T-helper 2 cell treated with Interferon-gamma antibody and Interleukin-4, amounts not matched to agents 5 μg/mL and 100 μg/mL, for 36 hours (primary cell): ENCODE results near the gene ENOPH1.
"Not testable (repeated sequence)": the region's sequence is repeated elsewhere in the genome, so short reads cannot be mapped to it uniquely, and the experiment has no call there.

Experiments
- DNase-seq: peaks from one replicate; pipeline ENCODE4 v3.0.0; 2021; ENCODE audit warnings: low spot score
- H3K27ac Mint-ChIP-seq: one replicate; pipeline ENCODE4 v1.8.0; 2021; ENCODE audit warnings: mild to moderate bottlenecking, mixed read lengths
- H3K27me3 Mint-ChIP-seq: one replicate; pipeline ENCODE4 v1.8.0; 2021; ENCODE audit warnings: low read depth, mixed read lengths
- H3K36me3 Mint-ChIP-seq: one replicate; pipeline ENCODE4 v1.8.0; 2021; ENCODE audit warnings: low read depth, mixed read lengths
- H3K4me1 Mint-ChIP-seq: one replicate; pipeline ENCODE4 v1.8.0; 2021; ENCODE audit warnings: low read depth, mixed read lengths
- H3K4me3 Mint-ChIP-seq: one replicate; pipeline ENCODE4 v1.8.0; 2022; ENCODE audit warnings: mild to moderate bottlenecking, moderate library complexity, mixed read lengths
- H3K9me3 Mint-ChIP-seq: one replicate; pipeline ENCODE4 v1.8.0; 2021; ENCODE audit warnings: mixed read lengths

Gene ENOPH1

DNA sequence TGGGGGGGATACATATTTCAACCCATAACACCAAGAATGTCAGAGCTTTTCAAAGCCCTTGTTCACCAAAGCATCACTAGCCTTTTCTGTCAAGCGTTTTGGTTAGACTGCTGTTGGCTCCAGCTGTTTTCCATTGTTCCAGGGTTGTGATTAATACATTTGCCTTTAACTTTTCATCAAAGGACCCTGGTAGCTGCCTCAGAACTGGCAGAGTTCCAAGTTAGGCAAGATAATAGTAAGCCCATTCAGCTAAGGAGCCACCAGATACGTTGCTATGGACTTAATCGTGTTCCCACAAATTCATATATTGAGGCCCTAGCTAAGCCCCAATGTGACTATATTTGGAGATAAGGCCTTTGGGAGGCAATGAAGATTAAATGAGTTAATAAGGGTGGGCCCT is 37.1 kb downstream of the ENOPH1 start:
- DNase-seq: no peak
- Mint-ChIP-seq H3K27me3 (no peaks in the 10 kb centered on the region), H3K9me3 (no peaks in the 10 kb centered on the region), H3K4me3 (no peak overlapping the region), H3K36me3 (peaks cover 13% of the 10 kb centered on the region), H3K27ac (no peak overlapping the region), H3K4me1 (no peaks in the 10 kb centered on the region)

DNA sequence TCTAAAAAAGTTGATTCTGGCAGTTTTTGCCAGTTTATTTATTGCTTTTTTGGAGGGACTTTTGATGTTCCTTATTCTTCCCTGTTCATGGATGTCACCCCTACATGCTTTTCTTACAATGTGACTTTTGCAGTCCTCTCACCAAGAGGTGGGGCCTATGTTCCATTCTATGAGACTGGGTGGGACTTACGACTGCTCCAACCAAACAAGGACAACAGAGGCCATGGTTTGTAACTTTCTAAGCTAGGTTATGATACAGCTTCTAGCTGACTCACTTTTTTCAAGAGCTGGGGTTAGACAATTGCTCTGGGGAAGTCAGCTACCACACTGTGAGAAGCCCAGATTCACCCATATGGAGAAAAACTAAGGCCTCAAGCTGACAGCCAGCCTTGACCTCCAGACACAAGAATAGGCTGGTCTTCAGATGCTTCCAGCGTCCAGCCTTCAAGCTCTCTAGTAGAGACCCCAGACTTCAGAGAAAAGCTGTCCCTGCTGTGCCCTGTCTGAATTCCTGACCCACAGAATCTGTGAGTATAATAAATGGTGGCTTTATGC is 39.5 kb downstream of the ENOPH1 start:
- no peaks in the 10 kb centered on the region for H3K4me1 Mint-ChIP-seq
- no peaks in the 10 kb centered on the region for H3K9me3 Mint-ChIP-seq
- no peak for DNase-seq
- no peak overlapping the region for H3K27ac Mint-ChIP-seq
- no peaks in the 10 kb centered on the region for H3K27me3 Mint-ChIP-seq
- H3K4me3 Mint-ChIP-seq: no peak overlapping the region
- peaks cover 5% of the 10 kb centered on the region for H3K36me3 Mint-ChIP-seq

GRCh38 chr4:82473080-82473479 is 42.7 kb downstream of the ENOPH1 start:
- H3K4me3 Mint-ChIP-seq, DNase-seq, H3K27me3 Mint-ChIP-seq, H3K4me1 Mint-ChIP-seq, H3K27ac Mint-ChIP-seq, H3K36me3 Mint-ChIP-seq, H3K9me3 Mint-ChIP-seq: not testable (repeated sequence)

DNA sequence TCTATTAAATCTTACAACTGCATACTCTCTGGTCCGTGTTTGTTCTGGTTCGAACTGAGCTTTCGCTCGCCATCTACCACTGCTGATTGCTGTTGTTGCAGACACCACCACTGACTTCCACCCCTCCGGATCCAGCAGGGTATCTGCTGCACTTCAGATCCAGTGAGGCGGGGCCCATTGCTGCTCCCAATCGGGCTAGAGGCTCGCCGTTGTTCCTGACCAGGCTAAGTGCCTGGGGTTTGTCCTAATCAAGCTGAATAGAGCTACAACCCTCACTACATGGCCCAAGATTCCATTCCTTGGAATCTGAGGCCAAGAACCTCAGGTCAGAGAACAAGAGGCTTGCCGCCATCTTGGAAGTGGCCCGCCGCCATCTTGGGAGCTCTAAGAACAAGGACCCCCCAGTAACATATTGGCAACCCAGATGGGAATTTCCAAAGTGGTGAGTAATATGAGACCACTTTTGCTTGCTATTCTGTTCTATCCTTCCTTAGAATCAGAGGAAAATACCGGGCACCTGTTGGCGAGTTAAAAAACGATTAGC is 43.3 kb downstream of the ENOPH1 start:
- Mint-ChIP-seq H3K27ac (no peak overlapping the region), H3K4me3 (no peak overlapping the region), H3K4me1 (no peaks in the 10 kb centered on the region), H3K36me3 (peaks cover 2% of the 10 kb centered on the region), H3K9me3 (no peaks in the 10 kb centered on the region), H3K27me3 (no peaks in the 10 kb centered on the region)
- no peak for DNase-seq

GRCh38 chr4:82475931-82476330 is 45.5 kb downstream of the ENOPH1 start:
- not testable (repeated sequence) for H3K9me3 Mint-ChIP-seq, DNase-seq, H3K27me3 Mint-ChIP-seq, H3K36me3 Mint-ChIP-seq, H3K27ac Mint-ChIP-seq, H3K4me1 Mint-ChIP-seq, H3K4me3 Mint-ChIP-seq

DNA sequence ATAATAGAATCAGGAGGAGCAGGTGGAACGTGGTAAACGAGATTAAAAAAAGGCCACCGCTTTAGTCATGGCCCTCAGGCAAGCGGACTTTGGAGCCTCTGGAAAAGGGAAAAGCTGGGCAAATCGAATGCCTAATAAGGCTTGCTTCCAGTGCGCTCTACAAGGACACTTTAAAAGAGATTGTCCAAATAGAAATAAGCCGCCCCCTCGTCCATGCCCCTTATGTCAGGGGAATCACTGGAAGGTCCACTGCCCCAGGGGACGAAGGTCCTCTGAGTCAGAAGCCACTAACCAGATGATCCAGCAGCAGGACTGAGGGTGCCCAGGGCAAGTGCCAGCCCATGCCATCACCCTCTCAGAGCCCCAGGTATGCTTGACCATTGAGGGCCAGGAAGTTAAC is 47.1 kb downstream of the ENOPH1 start:
- not testable (repeated sequence) for H3K4me1 Mint-ChIP-seq, H3K36me3 Mint-ChIP-seq, H3K9me3 Mint-ChIP-seq, H3K27ac Mint-ChIP-seq, H3K4me3 Mint-ChIP-seq, DNase-seq, H3K27me3 Mint-ChIP-seq

DNA sequence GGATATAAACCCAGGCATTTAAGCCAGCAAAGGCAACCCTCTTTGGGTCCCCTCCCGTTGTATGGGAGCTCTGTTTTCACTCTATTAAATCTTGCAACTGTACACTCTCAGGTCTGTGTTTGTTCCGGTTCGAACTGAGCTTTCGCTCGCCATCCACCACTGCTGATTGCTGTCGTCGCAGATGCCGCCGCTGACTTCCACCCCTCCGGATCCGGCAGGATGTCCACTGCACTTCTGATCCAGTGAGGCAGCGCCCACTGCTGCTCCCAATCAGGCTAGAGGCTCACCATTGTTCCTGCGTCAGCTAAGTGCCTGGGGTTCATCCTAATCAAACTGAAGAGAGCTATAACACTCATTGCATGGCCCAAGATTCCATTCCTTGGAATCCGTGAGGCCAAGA is 49.2 kb downstream of the ENOPH1 start:
- no peak overlapping the region for H3K4me3 Mint-ChIP-seq
- H3K9me3 Mint-ChIP-seq: no peaks in the 10 kb centered on the region
- no peaks in the 10 kb centered on the region for H3K27me3 Mint-ChIP-seq
- H3K36me3 Mint-ChIP-seq: peaks cover 6% of the 10 kb centered on the region
- DNase-seq: no peak
- H3K27ac Mint-ChIP-seq: no peak overlapping the region
- H3K4me1 Mint-ChIP-seq: no peaks in the 10 kb centered on the region

DNA sequence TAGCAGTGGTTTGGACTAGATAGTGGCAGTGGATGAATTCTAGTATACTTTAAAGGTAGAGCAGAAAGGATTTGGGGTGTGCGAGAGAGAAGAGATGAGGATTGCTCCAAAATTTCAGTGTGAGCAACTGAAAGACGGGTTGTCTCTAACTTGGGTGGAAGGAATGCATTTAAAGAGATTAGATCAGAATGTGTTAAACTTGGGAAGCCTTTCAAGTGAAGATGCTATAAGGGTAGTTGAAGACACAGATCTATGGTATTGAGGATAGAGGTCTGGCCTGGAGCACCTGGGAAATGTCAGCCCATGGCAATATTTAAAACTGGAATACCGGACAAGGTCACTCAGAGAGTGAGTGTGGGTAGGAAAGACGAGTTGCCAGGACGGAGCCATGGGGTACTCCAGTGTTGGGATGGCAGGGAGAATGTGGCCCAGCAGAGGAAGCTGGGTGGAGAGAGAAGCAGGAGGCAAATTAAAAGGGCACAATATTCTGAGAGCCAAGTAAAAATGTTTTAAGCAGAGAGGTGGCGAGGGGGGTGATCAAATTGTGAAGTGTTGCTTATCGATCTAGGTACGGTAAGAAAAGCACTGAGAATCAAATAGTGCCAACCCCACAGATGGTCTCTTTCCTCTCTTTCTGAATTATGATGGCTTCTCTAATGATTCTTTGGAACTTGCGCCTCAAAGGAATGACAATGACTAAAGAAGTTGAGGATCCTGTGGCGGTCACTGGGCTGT is 50.5 kb downstream of the ENOPH1 start:
- H3K36me3 Mint-ChIP-seq: peaks cover 6% of the 10 kb centered on the region
- H3K4me1 Mint-ChIP-seq: no peaks in the 10 kb centered on the region
- H3K9me3 Mint-ChIP-seq: no peaks in the 10 kb centered on the region
- no peak overlapping the region for H3K4me3 Mint-ChIP-seq
- DNase-seq: no peak
- H3K27ac Mint-ChIP-seq: no peak overlapping the region
- H3K27me3 Mint-ChIP-seq: no peaks in the 10 kb centered on the region

GRCh38 chr4:82481506-82481840 is 51.1 kb downstream of the ENOPH1 start:
- no peak for DNase-seq
- Mint-ChIP-seq H3K9me3 (no peaks in the 10 kb centered on the region), H3K27ac (no peak overlapping the region), H3K27me3 (no peaks in the 10 kb centered on the region), H3K36me3 (peaks cover 6% of the 10 kb centered on the region), H3K4me1 (no peaks in the 10 kb centered on the region), H3K4me3 (no peak overlapping the region)

DNA sequence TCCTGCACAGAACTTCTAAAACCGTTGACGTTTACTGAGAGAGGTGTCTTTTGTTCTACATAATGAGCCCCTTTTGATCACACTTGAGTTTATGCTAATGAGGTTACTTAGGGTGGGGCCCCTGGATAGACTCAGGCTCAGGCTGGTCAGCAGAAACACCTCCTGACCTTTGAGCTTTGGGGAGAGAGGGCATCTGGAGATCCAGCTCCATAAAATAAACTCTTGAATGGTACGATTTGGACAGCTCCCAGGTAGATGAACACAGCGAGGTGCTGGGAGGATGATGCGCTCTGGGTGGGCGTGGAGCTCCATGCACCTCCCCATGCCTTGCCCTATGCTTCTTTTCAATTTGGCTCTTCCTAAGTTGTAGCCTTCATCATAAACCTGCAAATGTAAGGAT is 52.0 kb downstream of the ENOPH1 start:
- H3K9me3 Mint-ChIP-seq: no peaks in the 10 kb centered on the region
- H3K27me3 Mint-ChIP-seq: no peaks in the 10 kb centered on the region
- DNase-seq: no peak
- peaks cover 6% of the 10 kb centered on the region for H3K36me3 Mint-ChIP-seq
- H3K4me3 Mint-ChIP-seq: no peak overlapping the region
- no peaks in the 10 kb centered on the region for H3K4me1 Mint-ChIP-seq
- no peak overlapping the region for H3K27ac Mint-ChIP-seq

DNA sequence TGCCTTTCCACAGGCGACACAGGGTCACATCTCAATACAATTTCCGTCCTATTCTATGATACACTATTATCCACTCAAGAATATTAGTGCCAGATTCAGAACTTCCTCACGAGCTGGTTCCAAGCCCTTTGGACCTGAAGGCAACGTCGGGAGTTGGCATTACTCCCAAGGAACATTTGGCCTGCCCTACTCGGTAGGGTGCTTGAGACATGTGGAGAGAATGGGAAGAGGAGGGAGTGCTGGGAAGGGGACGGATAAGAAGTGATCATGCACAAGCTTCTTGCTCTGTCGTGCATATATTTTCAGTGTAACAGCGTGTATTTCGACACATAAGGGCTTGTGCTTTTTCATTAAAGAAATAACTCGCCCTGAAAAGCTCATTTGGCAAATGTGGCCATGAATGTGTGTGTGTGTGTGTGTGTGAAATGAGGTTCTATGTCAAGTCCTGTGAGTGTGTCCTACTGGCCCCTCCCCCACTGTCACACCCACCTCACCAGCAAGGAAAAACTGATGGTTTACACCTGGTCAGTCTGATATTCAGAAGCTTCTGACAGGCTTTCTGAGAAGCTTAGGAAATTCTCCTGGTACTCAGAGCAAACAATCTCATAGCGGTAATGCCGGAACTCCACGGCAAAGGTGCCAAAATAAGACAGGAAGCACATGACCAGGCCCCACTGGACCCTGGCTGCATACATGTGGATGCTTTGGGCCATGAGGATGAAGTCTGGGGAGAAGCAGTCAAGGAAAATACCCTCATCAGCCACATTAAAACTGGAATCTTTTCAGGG is 54.8 kb downstream of the ENOPH1 start:
- Mint-ChIP-seq H3K27me3 (no peaks in the 10 kb centered on the region), H3K9me3 (no peaks in the 10 kb centered on the region), H3K4me3 (no peak overlapping the region), H3K27ac (no peak overlapping the region), H3K36me3 (peaks cover 4% of the 10 kb centered on the region), H3K4me1 (no peaks in the 10 kb centered on the region)
- DNase-seq: no peak

GRCh38 chr4:82489076-82489475 is 58.7 kb downstream of the ENOPH1 start:
- Mint-ChIP-seq H3K9me3 (no peaks in the 10 kb centered on the region), H3K27ac (no peak overlapping the region), H3K27me3 (no peaks in the 10 kb centered on the region), H3K4me1 (no peaks in the 10 kb centered on the region), H3K36me3 (no peaks in the 10 kb centered on the region), H3K4me3 (no peak overlapping the region)
- no peak for DNase-seq

DNA sequence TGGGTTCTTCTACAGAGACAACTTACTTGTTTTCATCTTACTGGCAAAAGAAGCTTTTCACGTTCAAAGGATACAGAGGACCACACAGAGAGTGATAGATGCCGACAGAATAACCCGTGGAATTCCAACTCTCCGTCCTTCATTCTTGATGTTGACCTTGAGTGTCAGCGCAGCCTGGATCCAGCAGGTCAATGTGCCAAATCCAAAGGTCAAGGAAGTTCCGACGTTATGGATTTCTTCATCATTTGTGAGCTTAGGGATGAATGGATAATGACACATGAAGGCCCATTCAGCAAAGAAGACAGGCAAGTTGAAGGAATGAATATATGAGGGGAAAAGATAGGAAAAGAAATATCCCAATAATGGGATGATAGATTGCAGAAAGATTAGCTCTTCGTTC is 59.6 kb downstream of the ENOPH1 start:
- H3K27ac Mint-ChIP-seq: no peak overlapping the region
- DNase-seq: no peak
- no peaks in the 10 kb centered on the region for H3K4me1 Mint-ChIP-seq
- no peaks in the 10 kb centered on the region for H3K27me3 Mint-ChIP-seq
- H3K4me3 Mint-ChIP-seq: no peak overlapping the region
- no peaks in the 10 kb centered on the region for H3K9me3 Mint-ChIP-seq
- H3K36me3 Mint-ChIP-seq: no peaks in the 10 kb centered on the region

- Mint-ChIP-seq H3K27ac (no peak overlapping the region), H3K4me1 (no peaks in the 10 kb centered on the region), H3K36me3 (no peaks in the 10 kb centered on the region), H3K4me3 (no peak overlapping the region), H3K27me3 (no peaks in the 10 kb centered on the region), H3K9me3 (no peaks in the 10 kb centered on the region)
- no peak for DNase-seq
Measured at GRCh38 chr4:82491251-82491960, 61.0 kb downstream of the ENOPH1 start.
